OCI-LY7 (cell line): ENCODE measurements around the gene KRT79. TPM values are rescaled to one million over a fixed set of nuclear protein-coding genes. Genes with fewer than 3 reads are reported as not detected.

ENCODE experiments used
- BruUV-seq: library from RNA; stranded (reverse); fragments of 400-500 nt; replicated peaks from 2 replicates; lab custom pipeline; 2021; lab: Mats Ljungman, UMichigan
- CTCF ChIA-PET: fragments of 300-600 bp; sonication (Branson Sonifier 250); formaldehyde crosslinking; loops from one replicate; lab custom pipeline; 2022; ENCODE audit warnings: antibody characterized with exemption; ENCODE audit not compliant: unreplicated experiment; lab: Charles Lee
- POLR2A ChIA-PET: fragments of 300-600 bp; sonication (Branson Sonifier 250); formaldehyde crosslinking; loops from one replicate; lab custom pipeline; 2022; ENCODE audit warnings: antibody characterized with exemption; lab: Charles Lee
- DNase-seq: peaks from one replicate; pipeline ENCODE4 v3.0.0-alpha.2; 2015; ENCODE audit warnings: low spot score
- H2AFZ ChIP-seq: fragments of 200-600 bp; sonication (generic), shearing (Covaris generic); 2 replicates; pipeline ENCODE4 v1.6.1; 2014; ENCODE audit warnings: mild to moderate bottlenecking, antibody characterized with exemption, low read length, moderate library complexity
- H3K27ac ChIP-seq: fragments of 200-600 bp; sonication (generic); 2 replicates; pipeline ENCODE4 v1.5.1; 2014; ENCODE audit warnings: mixed run types, low read depth, mild to moderate bottlenecking, moderate library complexity, low read length, inconsistent platforms; ENCODE audit not compliant: poor library complexity, severe bottlenecking
- H3K36me3 ChIP-seq: fragments of 200-600 bp; sonication (generic); 2 replicates; pipeline ENCODE4 v1.6.1; 2014; ENCODE audit warnings: mild to moderate bottlenecking, antibody characterized with exemption, low read length, moderate library complexity, mixed read lengths; ENCODE audit not compliant: insufficient read depth
- H3K4me1 ChIP-seq: fragments of 200-600 bp; sonication (generic); 2 replicates; pipeline ENCODE4 v1.5.1; 2014; ENCODE audit warnings: mild to moderate bottlenecking, low read length; ENCODE audit not compliant: insufficient read depth, poor library complexity, severe bottlenecking
- H3K4me2 ChIP-seq: fragments of 200-600 bp; sonication (generic); 2 replicates; pipeline ENCODE4 v1.6.1; 2014; ENCODE audit warnings: mild to moderate bottlenecking, low read length
- H3K4me3 ChIP-seq: fragments of 200-600 bp; sonication (generic); 2 replicates; pipeline ENCODE4 v1.5.1; 2014; ENCODE audit warnings: mild to moderate bottlenecking, low read depth, low read length; ENCODE audit not compliant: poor library complexity, severe bottlenecking
- H3K79me2 ChIP-seq: fragments of 200-600 bp; sonication (generic); 2 replicates; pipeline ENCODE4 v1.6.1; 2016; ENCODE audit warnings: low read depth, mild to moderate bottlenecking, low read length, moderate library complexity, mixed read lengths; ENCODE audit not compliant: insufficient read depth
- H3K9me2 ChIP-seq: fragments of 200-600 bp; sonication (generic); 2 replicates; pipeline ENCODE4 v1.6.1; 2016; ENCODE audit warnings: mild to moderate bottlenecking, low read length, mixed read lengths; ENCODE audit not compliant: insufficient read depth
- H3K9me3 ChIP-seq: fragments of 200-600 bp; sonication (generic); 2 replicates; pipeline ENCODE4 v1.6.1; 2014; ENCODE audit warnings: mild to moderate bottlenecking, mixed run types, low read length, mixed read lengths
- H4K20me1 ChIP-seq: fragments of 200-600 bp; sonication (generic); 2 replicates; pipeline ENCODE4 v1.6.1; 2014; ENCODE audit warnings: mild to moderate bottlenecking, antibody characterized with exemption, low read length, moderate library complexity, mixed read lengths; ENCODE audit not compliant: insufficient read depth
- CTCF ChIP-seq: fragments of 200-600 bp; sonication (generic); conservative IDR thresholded peaks from 2 replicates; pipeline ENCODE4 v1.5.1; 2014; ENCODE audit warnings: mild to moderate bottlenecking, antibody characterized with exemption, low read length, moderate library complexity, mixed read lengths
- EZH2phosphoT487 ChIP-seq: fragments of 200-600 bp; sonication (generic); IDR thresholded peaks from 2 replicates; pipeline ENCODE4 v1.6.1; 2018; ENCODE audit warnings: low read depth, borderline replicate concordance, mild to moderate bottlenecking, mixed run types, antibody characterized with exemption, low read length, moderate library complexity, mixed read lengths
- intact Hi-C: fragments of 100-400 bp; cut with micrococcal nuclease; formaldehyde crosslinking; loops from one replicate; pipeline ENCODE4 v1.10.0; 2022; ENCODE audit not compliant: unreplicated experiment
- total RNA-seq, 2 experiments: library from RNA; depleted of rRNA in 1 of 2; stranded (reverse); fragments of >200 nt in 1 of 2; shearing (Covaris generic) in 1 of 2; gene quantifications; 2 replicates each; pipeline ENCODE4 v1.2.3, GENCODE V29; 2014 to 2022

Gene KRT79
- total RNA-seq, 2 experiments from 2014 or later = not detected

DNA sequence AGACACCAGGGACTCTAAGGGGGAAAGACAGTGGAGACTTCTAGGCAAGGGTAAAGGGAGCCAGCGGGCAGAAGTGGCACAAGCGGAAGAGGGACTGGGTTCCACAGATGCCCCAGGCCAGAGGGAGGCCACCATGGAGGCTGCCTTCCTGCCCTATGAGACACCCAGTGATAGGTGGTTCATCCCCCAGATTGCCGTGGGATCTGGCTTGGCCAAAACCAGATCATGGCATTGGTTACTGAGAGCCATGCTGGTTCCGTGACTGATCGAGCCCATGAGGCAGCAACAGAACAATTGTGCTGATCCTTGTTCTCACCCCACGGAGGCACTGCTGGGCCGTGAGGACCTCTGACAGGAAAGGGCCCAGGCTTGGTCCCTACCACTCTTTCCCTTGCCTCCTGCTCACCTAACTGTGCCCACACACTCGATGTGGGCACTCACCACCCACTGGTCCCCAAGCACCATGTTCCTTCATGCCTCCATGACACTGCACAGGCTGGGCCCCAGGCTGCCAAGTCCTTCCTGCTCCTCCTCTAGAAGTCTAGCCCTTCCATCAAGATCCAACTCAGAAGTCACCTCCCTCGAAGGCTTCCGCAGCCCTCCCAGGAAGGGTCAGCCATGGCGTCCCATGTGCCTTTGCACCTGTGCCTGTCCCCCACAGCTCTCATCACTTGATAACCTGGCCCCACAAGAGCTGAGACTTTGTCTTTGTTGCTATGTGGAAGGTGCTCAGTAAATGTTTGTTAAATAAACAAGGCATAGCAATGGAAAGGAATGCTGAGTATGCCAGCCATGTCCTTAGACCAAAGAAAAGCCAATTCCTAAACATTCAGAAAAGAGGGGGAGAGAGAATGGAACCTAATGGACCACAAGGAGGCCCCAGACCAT lies 7.3 kb downstream of the KRT79 start:
- Histone ChIP-seq H3K27ac (no peak overlapping the region), H3K4me2 (no peak overlapping the region), H3K4me1 (no peaks in the 10 kb centered on the region), H3K9me2 (no peaks in the 10 kb centered on the region), H4K20me1 (no peaks in the 10 kb centered on the region), H3K9me3 (no peaks in the 10 kb centered on the region), H2AFZ (no peak overlapping the region), H3K36me3 (no peaks in the 10 kb centered on the region), H3K4me3 (no peak overlapping the region), H3K79me2 (no peaks in the 10 kb centered on the region)
- TF ChIP-seq CTCF (no peak), EZH2phosphoT487 (no peak)
- DNase-seq = no peak
- BruUV-seq = no TSS peak
- ChIA-PET POLR2A (interaction anchor here (0.6 kb wide), 1 partner anchor 52 kb away, joined by 3 read pairs; no protein-coding TSS in a partner anchor), CTCF (no interaction called here)
- intact Hi-C loops = no loop called here

GRCh38 chr12:52825961-52826360 lies 8.2 kb downstream of the KRT79 start:
- DNase-seq = no peak
- no peaks in the 10 kb centered on the region for H3K36me3 ChIP-seq
- no peaks in the 10 kb centered on the region for H4K20me1 ChIP-seq
- ChIA-PET CTCF (no interaction called here), POLR2A (no interaction called here)
- intact Hi-C loops = no loop called here
- H3K4me3 ChIP-seq = no peak overlapping the region
- H3K4me1 ChIP-seq = no peaks in the 10 kb centered on the region
- H3K9me3 ChIP-seq = no peaks in the 10 kb centered on the region
- no peaks in the 10 kb centered on the region for H3K9me2 ChIP-seq
- TF ChIP-seq CTCF = no peak
- TF ChIP-seq EZH2phosphoT487 = no peak
- no peak overlapping the region for H3K4me2 ChIP-seq
- no peak overlapping the region for H2AFZ ChIP-seq
- no peaks in the 10 kb centered on the region for H3K79me2 ChIP-seq
- H3K27ac ChIP-seq = no peak overlapping the region
- no TSS peak for BruUV-seq
